DOHH2 (cell line): ENCODE results near the gene SF3A2.

Experiments used
- CTCF ChIP-seq: fragments of 200-600 bp; sonication (generic); IDR thresholded peaks from one replicate; pipeline ENCODE4 v1.5.1; 2014; ENCODE audit warnings: antibody characterized with exemption, mild to moderate bottlenecking, low read depth, low read length; ENCODE audit not compliant: poor library complexity, severe bottlenecking
- EZH2phosphoT487 ChIP-seq: fragments of 200-600 bp; sonication (generic); IDR thresholded peaks from 2 replicates; pipeline ENCODE4 v1.6.1; 2017; ENCODE audit warnings: borderline replicate concordance, mild to moderate bottlenecking, antibody characterized with exemption, low read length, moderate library complexity, mixed read lengths

- no peak for TF ChIP-seq EZH2phosphoT487
- TF ChIP-seq CTCF, result no peak
Observed at GRCh38 chr19:2239173-2239572, 2.5 kb downstream of the SF3A2 start.
